ENCODE measurements around the gene RABGAP1L.

GRCh38 chr1:174883409-174883808, 724.1 kb downstream of the RABGAP1L start:
- peak; percentile 52 for TF ChIP-seq CTCF (IDR thresholded peaks at IDR 0.05)
- no peak for TF ChIP-seq EZH2 (IDR thresholded peaks at IDR 0.05)
